Esophagus muscularis mucosa (tissue), 3 donors: Measurements from ENCODE around the gene RND3.

Source experiments
- CTCF ChIP-seq, 3 experiments: fragments of 200-600 bp in 2 of 3; fragments of 450-650 bp in 1 of 3; sonication (generic) in 2 of 3; IDR thresholded peaks; one replicate each; pipeline ENCODE4 v1.5.1; 2017 to 2019; ENCODE audit warnings: antibody characterized with exemption in 3 of 3, mild to moderate bottlenecking in 2 of 3, moderate library complexity in 1 of 3
- POLR2A ChIP-seq: fragments of 450-650 bp; IDR thresholded peaks from one replicate; pipeline ENCODE4 v1.6.1; 2017; ENCODE audit warnings: antibody characterized with exemption, moderate library complexity, mild to moderate bottlenecking, low read depth
- POLR2AphosphoS5 ChIP-seq, 2 donors: sonication (generic); formaldehyde crosslinking; IDR thresholded peaks; one replicate each; pipeline ENCODE4 v1.6.1; 2017; ENCODE audit warnings: antibody characterized with exemption in 2 of 2

- TF ChIP-seq CTCF (IDR thresholded peaks at IDR 0.05) (no peak), POLR2A (no peak), POLR2AphosphoS5 (IDR thresholded peaks at IDR 0.05) (no peak)
These were observed 42.7 kb upstream of the RND3 start for GRCh38 chr2:150530168-150530567.
